GM19043 (cell line): ENCODE data around the gene STXBP1.

ENCODE experiments used
- ATAC-seq: cut with Tn5 transposase; IDR thresholded peaks from one replicate; pipeline ENCODE4 v1.9.1; 2021; ENCODE audit warnings: low read depth; ENCODE audit not compliant: unreplicated experiment

STXBP1 gene

DNA sequence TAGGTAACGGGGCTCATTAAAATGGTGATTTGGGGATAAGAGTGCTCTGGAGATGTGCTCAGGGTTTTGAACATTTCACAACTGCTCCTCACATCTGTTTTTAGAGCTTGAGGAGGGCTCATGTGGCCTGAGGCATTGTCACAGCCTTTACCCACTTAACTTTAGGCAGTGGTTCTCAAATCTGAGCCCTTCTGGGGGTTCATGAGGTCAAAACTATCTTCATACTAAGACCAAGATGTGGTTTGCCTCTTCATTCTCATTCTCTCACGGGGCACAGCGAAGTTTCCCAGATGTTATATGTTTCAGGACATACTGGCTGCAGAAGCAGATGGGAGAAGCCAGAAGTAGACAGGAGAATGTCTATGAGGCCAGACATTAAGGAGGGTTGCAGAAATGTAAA lies 38.4 kb downstream of the STXBP1 start:
- ATAC-seq = no peak

DNA sequence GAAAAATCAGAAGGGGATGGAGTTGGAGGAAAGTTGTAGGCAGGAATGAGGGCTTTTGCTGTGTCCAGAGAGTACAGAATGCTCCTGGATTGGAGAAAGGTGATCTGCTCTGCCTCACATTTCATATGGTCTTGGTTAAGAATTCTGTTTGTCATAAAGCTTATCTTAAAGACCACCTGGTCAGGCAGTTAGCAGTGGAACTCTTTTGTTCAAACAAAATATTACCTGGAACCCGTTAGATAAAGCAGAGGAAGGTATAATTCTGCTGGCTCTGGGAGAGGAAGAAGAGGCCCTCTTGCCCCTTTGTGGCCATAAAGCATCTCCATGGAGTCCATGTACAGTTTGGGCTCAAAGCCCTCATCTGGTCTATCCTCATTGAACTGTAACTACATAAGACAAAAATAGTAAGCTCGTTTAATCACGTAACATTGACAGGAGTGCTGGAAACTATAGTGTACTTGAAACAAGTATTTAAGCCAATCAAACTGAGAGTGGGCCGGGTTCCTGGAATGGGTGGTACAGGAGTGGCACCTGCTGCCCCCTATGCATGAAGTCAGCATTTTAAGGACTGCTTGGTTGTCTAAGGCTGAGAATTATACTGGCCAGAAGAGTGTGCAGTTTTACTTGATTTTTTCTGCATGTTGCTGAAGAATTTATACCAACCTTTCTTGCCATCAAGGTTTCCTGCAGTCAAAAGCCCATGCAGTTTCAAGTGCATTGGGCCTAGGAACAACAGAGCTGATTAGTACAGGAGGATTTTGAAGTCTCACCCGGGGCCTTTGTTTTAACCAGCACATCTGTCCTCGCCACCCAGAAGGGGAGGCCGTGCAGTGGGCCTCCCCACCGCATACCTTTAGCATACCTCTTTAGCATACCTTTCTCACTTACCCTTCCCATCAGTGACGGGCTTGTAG lies 39.9 kb downstream of the STXBP1 start:
- no peak for ATAC-seq

DNA sequence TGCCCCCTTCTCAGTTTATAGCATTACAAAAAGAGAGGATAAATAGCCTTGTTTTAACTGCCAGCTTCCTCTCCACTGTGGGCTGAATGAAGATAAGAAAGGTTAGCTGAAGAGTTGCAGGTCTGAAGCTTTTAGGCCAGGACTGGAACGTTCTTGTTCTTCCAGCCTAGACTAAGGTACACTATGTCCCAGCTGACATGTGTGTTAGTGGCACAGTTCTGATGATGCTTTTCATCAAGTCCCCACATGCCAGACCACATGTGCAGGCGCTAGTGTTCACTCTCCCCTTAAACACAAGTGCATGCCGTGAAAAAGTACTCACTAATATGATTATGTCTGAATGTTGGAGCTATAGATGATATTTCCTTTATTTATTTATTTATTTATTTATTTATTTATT lies 40.7 kb downstream of the STXBP1 start:
- no peak for ATAC-seq

DNA sequence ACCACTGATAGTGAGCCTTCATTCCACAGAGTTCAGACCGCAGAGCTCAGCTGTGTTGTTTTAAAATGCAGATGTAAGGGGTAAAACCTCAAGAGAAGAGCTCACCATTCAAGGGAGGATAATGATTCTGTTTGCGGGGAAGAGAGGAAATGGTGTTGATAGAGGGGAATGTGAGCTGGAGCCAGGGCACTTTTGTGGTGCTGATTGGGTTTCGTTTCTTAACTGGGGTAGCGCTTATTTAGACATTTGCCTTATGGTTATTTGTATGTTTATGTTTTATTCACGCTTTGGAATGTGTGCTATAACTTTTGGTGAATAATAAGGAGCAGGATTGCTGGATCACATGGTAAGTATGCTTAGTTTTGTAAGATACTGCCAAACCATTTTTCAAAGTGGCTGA lies 42.5 kb downstream of the STXBP1 start:
- no peak for ATAC-seq

DNA sequence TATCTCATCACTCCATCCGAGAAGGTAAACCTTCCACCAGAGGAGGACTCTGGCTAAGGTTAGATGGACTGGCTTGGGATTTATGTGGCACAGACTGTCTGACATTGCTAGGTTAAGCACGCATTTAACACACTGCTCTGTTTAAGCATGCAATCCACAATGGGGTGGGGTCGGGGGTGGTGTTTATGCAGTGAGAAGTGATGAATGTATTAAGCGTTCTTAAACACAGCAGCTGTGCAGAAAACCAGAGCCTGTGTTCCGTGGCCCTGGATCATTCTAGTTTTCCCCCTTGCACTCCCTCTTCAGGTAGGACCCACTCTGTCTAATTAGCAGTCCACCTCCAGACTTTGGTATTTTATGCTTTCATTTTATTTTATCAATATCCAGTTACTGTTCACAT lies 46.4 kb downstream of the STXBP1 start:
- ATAC-seq = no peak

DNA sequence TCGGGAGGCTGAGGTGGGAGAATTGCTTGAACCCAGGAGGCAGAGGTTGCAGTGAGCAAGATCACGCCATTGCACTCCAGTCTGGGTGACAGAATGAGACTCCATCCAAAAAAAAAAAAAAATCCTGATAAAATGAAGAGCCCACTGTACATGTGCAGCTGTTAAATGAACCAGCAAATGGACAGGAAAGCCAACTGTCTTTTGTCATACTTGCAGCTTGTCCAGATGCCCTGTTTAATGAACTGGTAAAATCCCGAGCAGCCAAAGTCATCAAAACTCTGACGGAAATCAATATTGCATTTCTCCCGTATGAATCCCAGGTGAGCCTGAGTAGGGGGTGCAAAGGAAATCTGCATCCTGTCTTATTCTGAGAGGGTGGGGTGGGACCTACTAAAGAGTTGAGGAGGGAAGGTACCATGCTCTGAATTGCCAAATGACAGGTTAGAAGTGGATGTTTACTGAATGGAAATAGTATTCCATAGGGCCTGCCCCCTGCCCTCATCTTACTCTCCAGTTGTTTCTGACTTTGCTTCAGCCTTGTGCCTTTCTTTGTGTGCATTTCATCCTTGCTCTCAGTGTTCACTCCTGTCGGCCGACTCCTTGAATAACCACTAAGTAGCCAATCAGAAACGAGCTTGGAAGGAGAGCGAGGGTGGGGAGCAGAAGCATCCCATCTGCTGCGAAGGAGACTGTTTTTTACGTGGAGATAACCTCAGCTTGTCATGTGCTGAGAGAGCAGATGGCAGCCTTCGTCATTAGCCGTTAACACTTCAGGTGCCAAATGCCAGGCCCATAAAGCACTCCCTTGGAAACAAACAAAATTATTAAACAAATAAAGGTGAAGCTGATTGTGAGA lies 49.0 kb downstream of the STXBP1 start:
- ATAC-seq = no peak

DNA sequence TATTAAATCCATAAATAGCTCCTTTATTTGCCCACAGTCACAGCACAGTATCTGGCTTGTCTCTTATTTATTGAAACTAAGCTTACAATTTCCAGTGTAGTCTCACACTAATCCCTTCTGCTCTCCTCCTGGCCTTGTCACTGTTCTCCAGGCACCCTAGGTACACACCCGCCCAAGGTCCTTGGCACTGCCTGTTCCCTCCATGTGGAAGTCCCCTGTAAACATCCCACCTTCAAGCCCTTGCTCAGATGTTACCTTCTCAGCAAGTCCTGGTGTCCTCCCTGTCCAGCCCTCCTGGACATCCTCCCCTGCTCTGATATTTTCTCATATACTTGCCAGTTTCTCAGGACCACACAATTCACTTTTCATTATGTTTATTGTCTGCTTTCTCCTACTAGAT lies 50.5 kb downstream of the STXBP1 start:
- ATAC-seq = no peak

DNA sequence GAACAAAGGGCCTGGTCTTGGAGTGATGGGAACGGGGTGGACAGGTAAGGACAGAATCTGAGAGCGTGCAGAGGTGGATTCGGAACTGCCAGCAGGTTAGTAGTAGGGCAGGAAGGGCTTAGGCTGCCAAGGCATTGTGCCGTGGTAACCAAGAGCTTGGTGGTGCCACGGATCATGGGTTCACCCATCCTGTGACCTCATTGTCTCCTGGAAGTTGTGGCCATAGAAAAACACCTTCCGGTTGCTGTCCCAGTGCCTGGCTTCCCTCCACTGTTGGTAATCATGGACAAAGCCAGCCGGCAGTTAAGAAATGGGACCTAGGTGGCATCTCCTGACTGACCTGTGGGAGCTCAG lies 52.2 kb downstream of the STXBP1 start:
- no peak for ATAC-seq

DNA sequence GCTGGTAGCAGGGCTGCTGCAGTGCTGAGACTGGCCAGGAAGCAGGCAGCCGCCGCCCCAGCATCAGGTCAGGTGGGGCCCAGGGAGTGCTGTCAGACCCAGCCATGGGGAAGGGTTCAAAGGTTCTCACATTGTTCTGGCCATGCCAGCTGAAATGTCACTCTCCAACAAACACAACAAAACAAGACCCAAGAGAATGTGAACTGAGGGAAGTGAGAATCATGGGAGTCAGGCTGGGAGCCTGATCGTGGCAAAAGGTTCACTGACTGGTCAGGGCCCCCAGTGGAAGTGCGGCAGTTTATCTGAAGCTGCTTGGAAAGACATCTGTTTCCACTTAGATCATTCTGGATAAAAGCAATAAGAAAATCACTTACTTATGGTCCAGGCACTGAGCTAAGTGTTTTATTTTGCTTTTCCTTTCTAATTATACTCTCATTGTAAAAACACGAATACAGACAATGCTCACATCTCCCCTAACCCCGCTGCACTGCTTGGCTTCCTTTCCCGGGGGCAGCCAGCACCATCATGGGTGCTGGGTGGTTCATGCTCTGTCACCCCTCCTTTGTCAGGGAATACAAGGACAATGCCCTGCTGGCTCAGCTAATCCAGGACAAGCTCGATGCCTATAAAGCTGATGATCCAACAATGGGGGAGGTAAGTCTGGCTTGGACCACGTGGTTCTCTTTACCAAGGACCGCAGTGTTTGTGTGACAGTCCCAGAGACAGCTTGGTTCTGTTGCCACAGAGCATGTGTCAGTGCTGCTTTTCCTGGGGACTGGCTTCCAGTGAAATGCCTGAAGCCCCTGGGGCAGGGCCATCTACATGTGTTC lies 52.8 kb downstream of the STXBP1 start:
- no peak for ATAC-seq

DNA sequence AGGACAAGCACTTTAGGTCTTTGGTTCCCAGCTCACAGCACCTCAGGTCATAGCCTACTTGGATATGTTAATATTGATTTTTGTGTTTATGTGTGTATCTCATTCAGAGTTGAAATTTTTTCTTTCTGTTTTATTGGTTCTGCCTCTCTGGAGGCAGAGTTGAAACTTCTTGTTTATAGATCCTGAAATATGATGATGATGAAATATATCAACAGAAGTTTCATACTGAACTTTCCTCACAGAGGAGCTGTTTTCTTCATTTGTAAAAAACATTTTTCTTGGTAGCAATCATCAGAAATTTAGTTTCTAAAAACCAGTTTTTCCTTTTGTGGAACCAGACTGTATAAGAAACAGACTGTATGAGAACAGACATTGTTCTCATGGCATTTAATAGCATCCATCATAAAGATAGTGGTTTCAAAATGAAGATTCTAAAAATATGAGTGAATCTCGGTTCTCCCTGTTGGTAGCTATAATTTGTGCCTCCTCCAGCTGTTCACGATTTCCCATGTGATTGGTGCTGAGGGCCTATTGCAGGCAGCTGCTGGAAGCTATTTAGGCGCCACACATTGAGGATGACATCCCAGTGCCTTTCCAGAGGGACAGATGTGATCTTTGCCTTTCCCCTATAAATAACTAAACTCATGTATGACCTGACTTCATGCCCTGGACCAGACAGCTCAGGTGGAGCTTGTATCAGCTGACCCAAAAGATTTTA lies 55.2 kb downstream of the STXBP1 start:
- ATAC-seq = no peak

DNA sequence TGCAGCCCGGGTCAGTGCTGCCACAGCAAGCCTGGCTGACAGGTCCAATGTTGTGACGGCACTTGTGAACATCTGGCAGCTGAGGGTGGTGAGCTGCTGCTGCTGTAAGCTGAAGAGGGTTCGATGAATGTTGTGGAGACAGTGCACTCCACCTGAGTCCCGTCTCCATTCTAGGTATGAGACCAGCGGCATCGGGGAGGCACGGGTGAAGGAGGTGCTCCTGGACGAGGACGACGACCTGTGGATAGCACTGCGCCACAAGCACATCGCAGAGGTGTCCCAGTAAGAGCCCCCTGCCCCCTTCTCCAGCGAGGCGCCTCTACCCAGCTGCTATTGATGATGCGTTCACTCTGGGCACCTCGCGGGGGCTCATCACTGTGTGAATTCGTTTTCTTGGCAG lies 55.8 kb downstream of the STXBP1 start:
- no peak for ATAC-seq

DNA sequence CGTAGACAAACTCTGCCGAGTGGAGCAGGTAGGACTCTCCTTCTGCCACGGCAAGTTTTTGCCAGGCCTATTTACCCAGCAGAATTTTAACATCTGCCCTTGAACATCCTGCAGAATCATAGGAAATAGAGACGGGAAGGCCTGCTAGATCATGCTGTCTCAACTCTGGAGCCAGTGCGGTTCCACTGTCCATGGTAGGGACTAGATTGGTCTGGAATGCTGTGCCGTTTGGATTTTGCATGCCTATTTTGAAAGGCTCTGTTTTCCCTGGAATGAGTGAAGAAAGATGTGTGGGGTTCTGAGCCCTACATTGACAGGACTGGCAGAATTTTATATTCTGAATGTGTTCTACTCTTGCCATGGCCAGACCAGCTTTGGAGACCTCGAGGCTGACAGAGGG lies 61.2 kb downstream of the STXBP1 start:
- no peak for ATAC-seq

DNA sequence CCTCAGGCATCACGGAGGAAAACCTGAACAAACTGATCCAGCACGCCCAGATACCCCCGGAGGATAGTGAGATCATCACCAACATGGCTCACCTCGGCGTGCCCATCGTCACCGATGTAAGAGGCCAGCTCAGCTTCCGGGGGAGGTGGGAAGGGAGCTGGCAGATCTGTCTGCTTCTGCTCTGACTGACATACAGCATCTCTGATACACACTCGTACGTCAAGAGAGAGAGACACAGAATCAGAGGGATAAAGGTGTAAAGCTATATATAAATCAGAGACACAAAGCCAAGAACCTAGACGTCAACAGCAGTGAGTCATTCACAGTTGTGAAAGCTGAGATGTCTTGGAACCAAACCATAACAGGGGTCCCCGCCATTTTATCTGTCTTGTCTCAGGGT lies 64.6 kb downstream of the STXBP1 start:
- ATAC-seq = no peak

DNA sequence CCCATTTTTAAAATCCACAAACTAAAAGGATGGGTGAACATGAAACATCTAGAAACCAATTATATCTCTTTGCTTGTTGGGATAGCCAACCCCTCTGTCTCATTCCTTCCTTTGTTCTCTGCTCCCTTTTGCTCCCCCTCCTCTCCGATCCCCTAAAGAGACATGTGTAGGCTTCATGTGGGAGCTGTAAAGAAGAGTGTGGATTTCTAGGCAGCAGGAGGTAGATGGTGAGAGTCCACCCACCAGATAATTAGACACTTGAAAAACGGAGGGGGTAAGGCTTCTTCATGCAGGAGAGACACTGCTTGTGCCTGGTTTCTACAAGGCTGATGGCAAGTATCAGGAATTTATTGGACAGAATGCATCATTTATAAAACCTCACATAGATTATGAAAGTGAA lies 67.4 kb downstream of the STXBP1 start:
- ATAC-seq = no peak

DNA sequence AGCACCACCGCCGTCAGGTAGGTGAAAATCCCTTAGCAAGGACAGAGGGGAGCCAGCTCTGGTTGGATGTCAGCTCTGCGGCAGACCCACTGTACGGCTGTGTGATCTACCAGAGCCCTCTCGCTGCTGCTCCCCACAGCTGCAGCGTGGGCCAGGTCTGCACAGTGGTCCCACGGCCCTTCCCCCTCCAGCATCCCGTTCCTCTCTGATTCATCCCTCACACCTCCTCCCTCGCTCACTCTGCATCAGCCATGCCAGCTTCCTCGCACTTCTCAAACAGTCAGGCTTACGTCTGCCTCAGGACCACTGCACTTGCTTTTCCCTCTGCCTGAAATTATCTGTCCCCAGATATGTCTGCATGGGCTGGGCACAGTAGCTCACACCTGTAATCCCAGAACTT lies 68.1 kb downstream of the STXBP1 start:
- ATAC-seq = no peak

DNA sequence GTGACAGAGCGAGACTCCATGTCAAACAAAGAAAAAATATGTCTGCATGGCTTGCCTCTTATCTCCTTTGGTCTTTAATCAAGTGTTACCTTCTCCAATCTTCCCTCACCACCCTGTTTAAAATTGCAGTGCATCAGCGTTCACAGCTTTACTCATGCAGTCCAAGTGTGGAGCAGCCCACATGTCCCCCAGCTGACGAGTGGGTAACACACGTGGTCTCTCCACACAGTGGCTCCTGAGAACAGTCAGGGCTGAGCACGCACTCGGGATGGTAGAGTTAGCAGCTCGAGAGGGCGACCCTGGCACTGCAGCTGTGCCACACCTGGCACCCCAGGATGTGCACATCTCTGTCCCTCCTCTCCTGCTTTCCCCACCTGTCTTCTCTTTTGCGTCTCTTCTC lies 68.8 kb downstream of the STXBP1 start:
- ATAC-seq = no peak

DNA sequence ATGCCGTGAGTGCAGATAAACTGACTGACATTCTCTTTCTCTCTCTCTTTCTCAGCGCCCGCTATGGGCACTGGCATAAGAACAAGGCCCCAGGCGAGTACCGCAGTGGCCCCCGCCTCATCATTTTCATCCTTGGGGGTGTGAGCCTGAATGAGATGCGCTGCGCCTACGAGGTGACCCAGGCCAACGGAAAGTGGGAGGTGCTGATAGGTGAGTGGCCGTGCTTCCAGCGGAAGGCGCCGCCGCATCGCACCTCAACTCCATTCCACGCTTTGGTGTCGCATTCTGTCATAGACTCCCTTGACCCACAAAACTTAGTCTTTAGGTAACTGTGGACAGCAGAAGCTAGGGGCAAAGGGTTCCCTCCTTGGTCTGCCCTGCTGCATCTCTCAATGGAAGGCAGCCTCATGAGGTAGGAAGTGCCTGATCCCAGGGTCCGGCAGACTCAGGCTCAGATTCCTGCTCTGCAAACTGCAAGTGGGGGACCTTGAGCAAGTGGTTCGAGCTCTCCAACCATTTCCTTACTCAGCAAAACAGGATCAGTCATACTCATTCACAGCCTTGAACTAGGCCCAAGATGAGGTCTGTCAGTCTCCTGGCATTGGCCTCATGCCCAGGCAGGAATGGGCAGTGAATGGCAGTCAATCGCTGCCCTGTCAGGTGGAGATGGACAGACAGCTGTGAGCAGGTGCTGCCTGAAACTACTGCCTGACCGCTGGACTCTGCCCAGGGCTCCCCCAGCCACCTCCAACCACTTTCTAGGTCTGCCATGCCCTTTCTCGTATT lies 70.5 kb downstream of the STXBP1 start:
- no peak for ATAC-seq

DNA sequence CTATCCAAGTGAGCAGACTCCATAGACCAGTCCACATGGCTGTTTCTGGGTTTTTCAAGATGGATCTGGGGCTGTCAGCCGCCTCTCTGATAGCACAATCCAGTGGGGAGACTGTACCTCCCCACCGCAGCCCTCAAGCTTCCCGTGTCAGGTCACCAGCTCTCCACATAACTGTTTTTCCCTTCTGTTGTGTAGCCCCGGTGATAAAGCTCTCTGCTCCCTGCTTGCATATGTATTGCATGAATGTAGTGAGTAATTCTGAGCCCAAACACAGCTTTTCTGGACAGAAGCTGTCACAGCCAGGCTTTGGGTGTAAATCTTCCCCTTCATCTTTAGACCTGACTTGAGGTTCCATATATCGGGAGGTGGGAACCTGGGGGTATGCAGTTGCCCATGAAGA lies 71.6 kb downstream of the STXBP1 start:
- no peak for ATAC-seq

DNA sequence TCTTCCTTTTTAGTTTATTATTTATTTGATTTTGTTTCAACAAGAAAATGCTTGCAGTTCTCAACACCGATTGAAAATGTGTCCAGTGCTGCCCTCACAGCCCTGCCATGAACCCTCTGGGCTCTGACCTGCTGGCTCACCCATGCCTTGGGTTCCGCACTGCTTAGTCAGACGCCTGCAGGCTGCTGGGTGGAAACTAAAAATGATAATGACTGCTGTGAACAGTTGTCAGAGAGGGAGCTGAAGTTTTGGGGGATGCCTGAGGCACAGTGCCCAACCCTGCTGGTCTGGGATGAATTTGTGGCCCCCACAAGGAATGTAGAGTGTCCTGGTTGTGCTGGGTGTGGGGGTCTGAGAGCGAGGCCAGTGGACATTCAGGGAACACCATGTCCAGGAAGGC lies 72.5 kb downstream of the STXBP1 start:
- no peak for ATAC-seq
